K562 (cell line): ENCODE data around the gene CASP9. TPM values are rescaled to one million over a fixed set of nuclear protein-coding genes. Genes with fewer than 3 reads are reported as not detected.

ENCODE experiments used
- BCL6 ChIP-seq: fragments of 250-450 bp; sonication (Bioruptor Pico); IDR thresholded peaks from 2 replicates; pipeline ENCODE4 v1.4.0; 2020
- CBX3 ChIP-seq, 2 experiments: IDR thresholded peaks; 1 replicate in 1 of 2; 2 replicates in 1 of 2; pipeline ENCODE4 v1.6.1; 2012; ENCODE audit warnings: inconsistent platforms in 2 of 2, low read length in 2 of 2, borderline replicate concordance in 1 of 2, control low read depth in 1 of 2
- DNMT1 ChIP-seq: fragments of 450-650 bp; IDR thresholded peaks from 2 replicates; pipeline ENCODE4 v1.6.1; 2016; ENCODE audit warnings: antibody characterized with exemption, mild to moderate bottlenecking
- FOXJ3 ChIP-seq: sonication (generic); formaldehyde crosslinking; IDR thresholded peaks from 2 replicates; pipeline ENCODE4 v1.4.0; 2020; ENCODE audit warnings: mild to moderate bottlenecking, missing genetic modification reagents
- GTF3C2 ChIP-seq: IDR thresholded peaks from 3 replicates; pipeline ENCODE4 v1.6.1; 2011; ENCODE audit warnings: borderline replicate concordance, mild to moderate bottlenecking, moderate library complexity; ENCODE audit not compliant: insufficient read length; ENCODE audit errors: extremely low read depth
- HDAC8 ChIP-seq: fragments of 450-650 bp; IDR thresholded peaks from 2 replicates; pipeline ENCODE4 v1.6.1; 2016; ENCODE audit warnings: mild to moderate bottlenecking, missing genetic modification characterization, moderate library complexity, missing compliant biosample characterization
- HDGF ChIP-seq: fragments of 450-650 bp; IDR thresholded peaks from 2 replicates; pipeline ENCODE4 v1.6.1; 2016
- HNRNPH1 ChIP-seq: fragments of 200-400 bp; formaldehyde crosslinking; optimal IDR thresholded peaks from 2 replicates; pipeline ENCODE3; 2017; ENCODE audit warnings: low read depth, mild to moderate bottlenecking, low read length, moderate library complexity
- MEIS2 ChIP-seq: fragments of 450-650 bp; IDR thresholded peaks from 2 replicates; pipeline ENCODE4 v1.6.1; 2014; ENCODE audit warnings: mild to moderate bottlenecking; ENCODE audit not compliant: partially characterized antibody
- SMARCA4 ChIP-seq: fragments of 450-650 bp; IDR thresholded peaks from 2 replicates; pipeline ENCODE4 v1.6.1; 2016
- SPI1 ChIP-seq: IDR thresholded peaks from 2 replicates; pipeline ENCODE4 v1.6.1; 2011; ENCODE audit warnings: low read depth, low read length, control low read depth, borderline replicate concordance
- SRSF9 ChIP-seq: fragments of 200-400 bp; formaldehyde crosslinking; IDR thresholded peaks from 2 replicates; pipeline ENCODE4 v1.6.1; 2017; ENCODE audit warnings: low read depth, low read length, borderline replicate concordance
- TCF7L2 ChIP-seq: fragments of 150-350 bp; IDR thresholded peaks from 2 replicates; pipeline ENCODE4 v1.6.1; 2016; ENCODE audit warnings: low read depth, mild to moderate bottlenecking, low read length, moderate library complexity
- TGIF2 ChIP-seq: sonication (generic); formaldehyde crosslinking; IDR thresholded peaks from 2 replicates; pipeline ENCODE4 v1.8.1; 2022; ENCODE audit warnings: mild to moderate bottlenecking, missing genetic modification reagents, moderate library complexity
- ZNF124 ChIP-seq: sonication (generic); formaldehyde crosslinking; IDR thresholded peaks from 2 replicates; pipeline ENCODE4 v1.8.1; 2022; ENCODE audit warnings: missing genetic modification reagents
- ZNF232 ChIP-seq: sonication (generic); formaldehyde crosslinking; IDR thresholded peaks from 2 replicates; pipeline ENCODE4 v1.8.0; 2022; ENCODE audit warnings: mild to moderate bottlenecking, missing genetic modification reagents
- ZNF253 ChIP-seq: fragments of 250-450 bp; sonication (Bioruptor Pico); conservative IDR thresholded peaks from 2 replicates; pipeline ENCODE4 v1.6.1; 2021; ENCODE audit warnings: mild to moderate bottlenecking
- ZNF518B ChIP-seq: fragments of 250-450 bp; sonication (Bioruptor Pico); IDR thresholded peaks from 2 replicates; pipeline ENCODE4 v1.5.0; 2021; ENCODE audit warnings: mild to moderate bottlenecking, moderate library complexity
- ZNF583 ChIP-seq: fragments of 250-450 bp; sonication (Bioruptor Pico); IDR thresholded peaks from 2 replicates; pipeline ENCODE4 v1.4.0; 2020
- polyA plus RNA-seq, 8 experiments: library from polyadenylated mRNA; depleted of rRNA in 4 of 8; stranded (reverse) in 5 of 8; unstranded in 3 of 8; fragments of >200 nt; fragmentation: Nextera tagmentation in 2 of 8; fragmentation: Illumina TruSeq in 1 of 8; extraction: Ambion mirVana in 2 of 8; extraction: Trizol in 1 of 8; gene quantifications; 2 replicates each; pipeline versions ENCODE4 v1.2.1 to v1.2.3, GENCODE V29; 2011 to 2014; ENCODE audit warnings: inconsistent platforms in 1 of 8, missing spikeins in 1 of 8
- total RNA-seq, 7 experiments: library from RNA; depleted of rRNA in 6 of 7; stranded (reverse); fragments of >200 nt in 6 of 7; fragmentation: Illumina TruSeq in 2 of 7; extraction: Trizol in 2 of 7; gene quantifications; 2 replicates each; pipeline versions ENCODE4 v1.2.1 to v1.2.3, GENCODE V29; 2011 to 2021; ENCODE audit warnings: low replicate concordance in 1 of 7
- TF ChIP-seq, protein P1 (sequence below): fragments of 450-650 bp; IDR thresholded peaks from 2 replicates; pipeline ENCODE4 v1.6.1; 2017; ENCODE audit warnings: mild to moderate bottlenecking, moderate library complexity
- TF ChIP-seq, protein P2 (sequence below): conservative IDR thresholded peaks from 2 replicates; pipeline ENCODE4 v1.6.1; 2011; ENCODE audit warnings: low read depth, mild to moderate bottlenecking, low read length; ENCODE audit not compliant: control insufficient read depth

CASP9 gene
- total and polyA plus RNA-seq, 9 of the 15 experiments (the other 6 are each of a cell fraction or from before 2014, with no cell fraction given) = 10.8 to 54.1 (median 30.7) TPM

GRCh38 chr1:15515022-15515663 lies 8.9 kb downstream of the CASP9 start (continued):
- TF ChIP-seq TGIF2 (CRISPR knock-in tag) = no peak
- TF ChIP-seq HDGF = no peak
- TF ChIP-seq ZNF518B = no peak
- TF ChIP-seq ZNF124 = no peak
- no peak for TF ChIP-seq SRSF9
- TF ChIP-seq SMARCA4 = no peak
- TF ChIP-seq ZNF583 (CRISPR knock-in tag) = no peak
- no peak for TF ChIP-seq DNMT1
- TF ChIP-seq FOXJ3 (CRISPR knock-in tag) = no peak
- TF ChIP-seq SPI1 = peak; percentile 94
- TF ChIP-seq GTF3C2 = no peak
- TF ChIP-seq MEIS2 = peak; percentile 50
- TF ChIP-seq HNRNPH1 = no peak
- TF ChIP-seq, protein P1, sequence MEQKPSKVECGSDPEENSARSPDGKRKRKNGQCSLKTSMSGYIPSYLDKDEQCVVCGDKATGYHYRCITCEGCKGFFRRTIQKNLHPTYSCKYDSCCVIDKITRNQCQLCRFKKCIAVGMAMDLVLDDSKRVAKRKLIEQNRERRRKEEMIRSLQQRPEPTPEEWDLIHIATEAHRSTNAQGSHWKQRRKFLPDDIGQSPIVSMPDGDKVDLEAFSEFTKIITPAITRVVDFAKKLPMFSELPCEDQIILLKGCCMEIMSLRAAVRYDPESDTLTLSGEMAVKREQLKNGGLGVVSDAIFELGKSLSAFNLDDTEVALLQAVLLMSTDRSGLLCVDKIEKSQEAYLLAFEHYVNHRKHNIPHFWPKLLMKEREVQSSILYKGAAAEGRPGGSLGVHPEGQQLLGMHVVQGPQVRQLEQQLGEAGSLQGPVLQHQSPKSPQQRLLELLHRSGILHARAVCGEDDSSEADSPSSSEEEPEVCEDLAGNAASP = no peak
- TF ChIP-seq BCL6 (CRISPR knock-in tag) = no peak
- TF ChIP-seq TCF7L2 = no peak
- no peak for TF ChIP-seq ZNF232
- TF ChIP-seq CBX3 (IDR thresholded peaks at IDR 0.05; ENCODE audit: borderline replicate concordance in 1 of 2, low read length in 2 of 2) = no peak
- TF ChIP-seq ZNF253 (CRISPR knock-in tag) = no peak
- TF ChIP-seq, protein P2, sequence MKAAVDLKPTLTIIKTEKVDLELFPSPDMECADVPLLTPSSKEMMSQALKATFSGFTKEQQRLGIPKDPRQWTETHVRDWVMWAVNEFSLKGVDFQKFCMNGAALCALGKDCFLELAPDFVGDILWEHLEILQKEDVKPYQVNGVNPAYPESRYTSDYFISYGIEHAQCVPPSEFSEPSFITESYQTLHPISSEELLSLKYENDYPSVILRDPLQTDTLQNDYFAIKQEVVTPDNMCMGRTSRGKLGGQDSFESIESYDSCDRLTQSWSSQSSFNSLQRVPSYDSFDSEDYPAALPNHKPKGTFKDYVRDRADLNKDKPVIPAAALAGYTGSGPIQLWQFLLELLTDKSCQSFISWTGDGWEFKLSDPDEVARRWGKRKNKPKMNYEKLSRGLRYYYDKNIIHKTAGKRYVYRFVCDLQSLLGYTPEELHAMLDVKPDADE = no peak
- TF ChIP-seq HDAC8 (tag) = no peak
